HepG2 (cell line): Measurements from ENCODE around the gene ADAMTS16. TPM values are rescaled to one million over a fixed set of nuclear protein-coding genes. Genes with fewer than 3 reads are reported as not detected.

Experiments
- BRD4 ChIP-seq: sonication (generic); formaldehyde crosslinking; IDR thresholded peaks from 2 replicates; pipeline ENCODE4 v1.4.0; 2020; ENCODE audit warnings: missing genetic modification reagents
- BRF2 ChIP-seq: sonication (generic); formaldehyde crosslinking; IDR thresholded peaks from 2 replicates; pipeline ENCODE4 v1.8.1; 2022; ENCODE audit warnings: mild to moderate bottlenecking, missing genetic modification reagents
- CBFB ChIP-seq: sonication (generic); formaldehyde crosslinking; IDR thresholded peaks from 2 replicates; pipeline ENCODE4 v1.4.0; 2020; ENCODE audit warnings: missing genetic modification reagents
- FOXP1 ChIP-seq, 2 experiments: fragments of 450-650 bp in 1 of 2; IDR thresholded peaks; 2 replicates each; pipeline ENCODE4 v1.6.1; 2017 to 2018; ENCODE audit warnings: antibody characterized with exemption in 1 of 2
- GFI1 ChIP-seq: sonication (generic); formaldehyde crosslinking; IDR thresholded peaks from 2 replicates; pipeline ENCODE4 v1.5.0; 2020; ENCODE audit warnings: missing genetic modification reagents, mild to moderate bottlenecking, borderline replicate concordance
- GLI4 ChIP-seq: sonication (generic); formaldehyde crosslinking; IDR thresholded peaks from 2 replicates; pipeline ENCODE4 v1.5.1; 2020; ENCODE audit warnings: missing genetic modification reagents, mild to moderate bottlenecking, moderate library complexity, borderline replicate concordance
- NR2F6 ChIP-seq, 2 experiments: IDR thresholded peaks; 2 replicates each; pipeline ENCODE4 v1.6.1; 2016; ENCODE audit warnings: antibody characterized with exemption in 1 of 2, mild to moderate bottlenecking in 1 of 2
- PPARG ChIP-seq: conservative IDR thresholded peaks from 2 replicates; pipeline ENCODE4 v1.6.1; 2016; ENCODE audit warnings: missing biosample characterization, missing genetic modification reagents
- SOX13 ChIP-seq, 3 experiments: fragments of 450-650 bp in 1 of 3; sonication (generic) in 1 of 3; formaldehyde crosslinking in 1 of 3; IDR thresholded peaks in 2 of 3; conservative IDR thresholded peaks in 1 of 3; 2 replicates each; pipeline versions ENCODE4 v1.5.0 to v1.6.1; 2016 to 2020; ENCODE audit warnings: antibody characterized with exemption in 1 of 3, mild to moderate bottlenecking in 1 of 3, missing compliant biosample characterization in 1 of 3, missing genetic modification reagents in 1 of 3, moderate library complexity in 1 of 3
- SPEN ChIP-seq: sonication (generic); formaldehyde crosslinking; IDR thresholded peaks from 2 replicates; pipeline ENCODE4 v1.5.1; 2020; ENCODE audit warnings: low read depth, mild to moderate bottlenecking, missing genetic modification reagents
- STAG1 ChIP-seq: sonication (generic); formaldehyde crosslinking; IDR thresholded peaks from 2 replicates; pipeline ENCODE4 v1.4.0; 2020; ENCODE audit warnings: missing genetic modification reagents
- TCF7 ChIP-seq: sonication (generic); IDR thresholded peaks from 2 replicates; pipeline ENCODE4 v1.6.1; 2016; ENCODE audit warnings: antibody characterized with exemption, low read depth
- TEAD3 ChIP-seq: optimal IDR thresholded peaks from 2 replicates; pipeline ENCODE3; 2016; ENCODE audit warnings: borderline replicate concordance
- THYN1 ChIP-seq: sonication (generic); formaldehyde crosslinking; IDR thresholded peaks from 2 replicates; pipeline ENCODE4 v1.8.1; 2023; ENCODE audit warnings: low read depth, mild to moderate bottlenecking, moderate library complexity, missing genetic modification reagents, borderline replicate concordance
- ZBTB49 ChIP-seq: sonication (generic); formaldehyde crosslinking; IDR thresholded peaks from 2 replicates; pipeline ENCODE4 v1.4.0; 2020; ENCODE audit warnings: missing genetic modification reagents, borderline replicate concordance
- ZHX2 ChIP-seq, 2 experiments: sonication (generic) in 1 of 2; formaldehyde crosslinking in 1 of 2; IDR thresholded peaks; 2 replicates each; pipeline versions ENCODE4 v1.6.1 to v1.9.0; 2014 to 2022; ENCODE audit warnings: antibody characterized with exemption in 1 of 2, borderline replicate concordance in 1 of 2, inconsistent platforms in 1 of 2, low read depth in 1 of 2, missing genetic modification reagents in 1 of 2
- ZNF224 ChIP-seq: sonication (generic); formaldehyde crosslinking; IDR thresholded peaks from 2 replicates; pipeline ENCODE4 v1.5.0; 2020; ENCODE audit warnings: mild to moderate bottlenecking, missing genetic modification reagents
- ZNF331 ChIP-seq: sonication (generic); formaldehyde crosslinking; IDR thresholded peaks from 2 replicates; pipeline ENCODE4 v1.4.0; 2020; ENCODE audit warnings: missing genetic modification reagents
- ZNF33B ChIP-seq: sonication (generic); formaldehyde crosslinking; IDR thresholded peaks from 2 replicates; pipeline ENCODE4 v1.5.1; 2020; ENCODE audit warnings: mild to moderate bottlenecking, missing genetic modification reagents
- ZNF891 ChIP-seq: sonication (generic); formaldehyde crosslinking; IDR thresholded peaks from 2 replicates; pipeline ENCODE4 v1.5.0; 2020; ENCODE audit warnings: mild to moderate bottlenecking, missing genetic modification reagents
- polyA plus RNA-seq, 8 experiments: library from polyadenylated mRNA; depleted of rRNA in 3 of 8; stranded (reverse) in 7 of 8; unstranded in 1 of 8; fragments of >200 nt; fragmentation: Illumina TruSeq in 4 of 8; extraction: Trizol in 4 of 8; gene quantifications; 2 replicates each; pipeline versions ENCODE4 v1.2.1 to v1.2.3, GENCODE V29; 2011 to 2016; ENCODE audit warnings: low read depth in 4 of 8, missing spikeins in 1 of 8, mixed read lengths in 1 of 8; ENCODE audit not compliant: insufficient read depth in 1 of 8
- total RNA-seq, 5 experiments: library from RNA; depleted of rRNA; stranded (reverse); fragments of >200 nt; fragmentation: Illumina TruSeq; extraction: Trizol; gene quantifications; 2 replicates each; pipeline ENCODE4 v1.2.3, GENCODE V29; 2016; ENCODE audit warnings: low read depth in 1 of 5

Gene ADAMTS16
- total and polyA plus RNA-seq, 2 of the 13 experiments (the other 11 are each of a cell fraction or from before 2014, with no cell fraction given), result 0.02 to 0.03 TPM

- TF ChIP-seq ZHX2 (IDR thresholded peaks at IDR 0.05; ENCODE audit: low read depth) (no peak), ZHX2 (CRISPR knock-in tag; IDR thresholded peaks at IDR 0.05; ENCODE audit: borderline replicate concordance) (no peak), GLI4 (no peak), FOXP1 (IDR thresholded peaks at IDR 0.05) (no peak), FOXP1 (CRISPR knock-in tag; IDR thresholded peaks at IDR 0.05) (peak; percentile 59), ZNF33B (CRISPR knock-in tag) (0 out of 2 replicates have a peak, but pooled peaks have one; percentile 49), BRD4 (CRISPR knock-in tag) (peak; percentile 55; the same call in 1 of the 2 replicates), SPEN (CRISPR knock-in tag) (peak; percentile 51; the same call in 1 of the 2 replicates), ZNF331 (peak; percentile 85), TEAD3 (peak; percentile 54), ZNF891 (CRISPR knock-in tag) (peak; percentile 73; the same call in 1 of the 2 replicates), NR2F6 (IDR thresholded peaks at IDR 0.05) (peak; percentile 93), NR2F6 (CRISPR knock-in tag; IDR thresholded peaks at IDR 0.05) (peak; percentile 94), CBFB (CRISPR knock-in tag) (peak; percentile 27; the same call in 1 of the 2 replicates), STAG1 (CRISPR knock-in tag) (peak; percentile 24; the same call in 1 of the 2 replicates), ZBTB49 (no peak), SOX13 (IDR thresholded peaks at IDR 0.05) (peak; percentile 85), SOX13 (CRISPR knock-in tag; conservative IDR thresholded peaks at IDR 0.05 in 1 of 2, IDR thresholded peaks at IDR 0.05 in 1 of 2) (peak in 1 of 2 experiments; percentile 96; a peak in 2 of 4 replicates), PPARG (no peak), BRF2 (no peak), THYN1 (CRISPR knock-in tag) (no peak), GFI1 (CRISPR knock-in tag) (0 out of 2 replicates have a peak, but pooled peaks have one; percentile 24), ZNF224 (0 out of 2 replicates have a peak, but pooled peaks have one; percentile 44), TCF7 (peak; percentile 68)
Observed at GRCh38 chr5:5360941-5361520, 220.9 kb downstream of the ADAMTS16 start (continued).
